GM13976 (cell line): ENCODE measurements around the gene HOXA5.

ENCODE experiments used
- DNase-seq: peaks from one replicate; pipeline ENCODE4 v3.0.0; 2012; ENCODE audit warnings: low spot score
- in situ Hi-C: fragments of 300-500 bp; cut with MboI; formaldehyde crosslinking; loops from one replicate; pipeline ENCODE4 v1.12.0; 2022; ENCODE audit warnings: low sequenced_read_pairs, mixed read lengths, inconsistent platforms; ENCODE audit not compliant: unreplicated experiment
- TF ChIP-seq, protein P1 (sequence below): IDR thresholded peaks from 2 replicates; pipeline ENCODE4 v1.5.1; 2012; ENCODE audit warnings: borderline replicate concordance, mild to moderate bottlenecking; ENCODE audit not compliant: insufficient read depth; ENCODE audit errors: extremely low read depth, missing control alignments, control extremely low read depth

Gene HOXA5

DNA sequence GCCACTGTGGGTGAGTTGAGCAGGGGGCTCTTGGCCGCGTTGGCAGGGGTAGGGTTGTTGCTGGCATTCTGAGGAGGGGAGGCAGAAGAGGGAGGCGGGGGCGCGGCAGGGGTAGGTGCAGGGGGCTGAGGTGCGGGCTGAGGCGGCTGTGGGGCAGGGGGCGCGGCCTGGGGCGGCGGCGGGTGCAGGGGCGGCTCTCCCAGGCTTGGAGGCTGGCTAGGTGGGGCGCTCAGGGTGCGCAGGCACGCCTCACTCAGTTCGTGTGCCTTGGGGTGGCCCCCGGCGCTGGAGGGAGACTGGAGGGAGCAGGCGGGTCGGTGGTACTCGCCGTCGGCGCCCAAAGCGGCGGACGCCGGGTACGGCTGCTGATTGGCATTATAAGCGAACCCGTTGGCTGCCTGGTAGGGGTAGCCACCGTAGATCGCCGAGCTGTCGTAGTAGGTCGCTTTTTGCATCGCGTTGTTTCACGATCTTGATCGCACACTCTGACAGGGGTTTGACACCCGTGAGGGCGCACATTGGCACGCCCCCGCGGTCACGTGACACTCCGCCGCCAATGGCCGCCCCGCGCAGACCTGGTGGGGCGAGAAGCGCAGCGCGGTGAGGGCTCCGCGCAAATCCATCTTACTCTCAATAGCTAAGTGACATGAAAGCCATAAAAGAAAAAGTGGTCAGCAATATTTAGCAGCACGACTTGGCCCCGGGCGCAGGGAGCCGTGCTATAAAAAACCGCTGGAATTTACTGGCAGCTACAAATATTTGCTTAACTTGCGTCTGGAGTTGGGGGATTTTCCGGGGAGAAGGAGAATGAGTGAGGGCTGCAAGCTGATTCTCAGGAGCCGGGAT lies 33.1 kb downstream of the HOXA5 start:
- no peak for DNase-seq
- TF ChIP-seq, protein P1, sequence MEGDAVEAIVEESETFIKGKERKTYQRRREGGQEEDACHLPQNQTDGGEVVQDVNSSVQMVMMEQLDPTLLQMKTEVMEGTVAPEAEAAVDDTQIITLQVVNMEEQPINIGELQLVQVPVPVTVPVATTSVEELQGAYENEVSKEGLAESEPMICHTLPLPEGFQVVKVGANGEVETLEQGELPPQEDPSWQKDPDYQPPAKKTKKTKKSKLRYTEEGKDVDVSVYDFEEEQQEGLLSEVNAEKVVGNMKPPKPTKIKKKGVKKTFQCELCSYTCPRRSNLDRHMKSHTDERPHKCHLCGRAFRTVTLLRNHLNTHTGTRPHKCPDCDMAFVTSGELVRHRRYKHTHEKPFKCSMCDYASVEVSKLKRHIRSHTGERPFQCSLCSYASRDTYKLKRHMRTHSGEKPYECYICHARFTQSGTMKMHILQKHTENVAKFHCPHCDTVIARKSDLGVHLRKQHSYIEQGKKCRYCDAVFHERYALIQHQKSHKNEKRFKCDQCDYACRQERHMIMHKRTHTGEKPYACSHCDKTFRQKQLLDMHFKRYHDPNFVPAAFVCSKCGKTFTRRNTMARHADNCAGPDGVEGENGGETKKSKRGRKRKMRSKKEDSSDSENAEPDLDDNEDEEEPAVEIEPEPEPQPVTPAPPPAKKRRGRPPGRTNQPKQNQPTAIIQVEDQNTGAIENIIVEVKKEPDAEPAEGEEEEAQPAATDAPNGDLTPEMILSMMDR, result no peak
- in situ Hi-C loops, result no loop called here

DNA sequence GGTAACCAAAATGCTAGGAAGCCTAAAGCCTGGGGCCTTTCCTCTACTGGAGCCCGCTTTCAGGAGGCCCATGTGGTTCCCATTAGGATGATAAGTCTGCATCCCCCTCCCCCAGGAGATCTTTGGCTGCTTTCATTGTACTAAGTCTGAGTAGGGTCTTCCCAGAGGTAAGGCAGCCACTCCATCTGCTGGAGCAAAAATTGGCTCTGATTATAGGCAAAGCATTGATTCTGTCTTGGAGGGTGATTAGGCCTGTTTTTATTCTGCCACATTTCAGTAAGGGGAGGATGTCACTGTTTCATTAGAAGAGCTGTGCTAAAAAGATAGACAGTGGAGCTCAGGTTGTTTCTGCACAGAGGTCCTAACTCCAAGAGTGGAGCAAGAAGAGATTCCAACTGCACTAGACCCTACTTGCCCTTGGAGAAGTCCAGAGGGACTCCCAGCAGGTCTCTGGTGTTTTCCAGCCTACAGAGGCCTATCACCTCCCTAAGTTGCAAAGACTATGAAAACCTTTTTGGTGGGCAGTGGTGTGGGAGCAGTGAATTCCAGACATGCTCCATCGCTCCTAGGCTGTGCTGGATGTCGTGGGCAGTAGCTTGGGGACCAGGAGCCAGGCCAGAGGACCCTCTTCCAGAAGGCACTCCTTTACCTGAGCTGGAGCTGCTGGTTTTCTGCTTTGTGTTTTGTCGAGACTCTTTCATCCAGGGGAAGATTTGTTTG lies 33.9 kb downstream of the HOXA5 start:
- DNase-seq, result no peak
- in situ Hi-C loops, result no loop called here
- TF ChIP-seq, protein P1, result no peak

DNA sequence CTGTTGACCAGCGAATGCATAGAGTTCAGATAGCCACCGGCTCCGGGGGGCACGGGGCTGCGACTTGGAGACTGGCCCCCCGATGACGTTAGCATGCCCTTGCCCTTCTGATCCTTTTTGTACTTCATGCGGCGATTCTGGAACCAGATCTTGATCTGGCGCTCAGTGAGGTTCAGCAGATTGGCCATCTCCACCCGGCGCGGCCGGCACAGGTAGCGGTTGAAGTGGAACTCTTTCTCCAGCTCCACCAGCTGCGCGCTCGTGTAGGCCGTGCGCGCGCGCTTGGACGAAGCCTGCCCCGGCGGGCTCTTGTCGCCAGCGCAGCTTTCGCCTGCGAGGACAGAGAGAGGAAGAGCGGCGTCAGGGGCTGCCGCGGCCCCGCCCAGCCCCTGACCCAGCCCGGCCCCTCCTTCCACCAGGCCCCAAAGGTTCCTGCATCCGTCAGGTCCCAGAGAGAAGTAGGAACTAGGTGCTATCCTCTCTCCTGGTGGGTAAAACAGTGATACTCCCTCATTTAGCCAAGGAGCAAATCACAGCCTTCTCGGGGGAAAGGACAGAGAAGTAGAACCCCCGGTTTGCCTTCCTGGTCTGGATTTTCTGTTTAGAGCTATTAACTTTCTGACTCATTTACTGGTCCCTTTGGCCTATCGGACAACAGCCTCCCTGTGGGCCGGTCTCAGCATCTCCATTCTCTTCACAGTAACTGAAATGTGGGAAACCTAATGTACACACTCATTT lies 34.9 kb downstream of the HOXA5 start:
- DNase-seq, result no peak
- in situ Hi-C loops, result no loop called here
- TF ChIP-seq, protein P1, result no peak

DNA sequence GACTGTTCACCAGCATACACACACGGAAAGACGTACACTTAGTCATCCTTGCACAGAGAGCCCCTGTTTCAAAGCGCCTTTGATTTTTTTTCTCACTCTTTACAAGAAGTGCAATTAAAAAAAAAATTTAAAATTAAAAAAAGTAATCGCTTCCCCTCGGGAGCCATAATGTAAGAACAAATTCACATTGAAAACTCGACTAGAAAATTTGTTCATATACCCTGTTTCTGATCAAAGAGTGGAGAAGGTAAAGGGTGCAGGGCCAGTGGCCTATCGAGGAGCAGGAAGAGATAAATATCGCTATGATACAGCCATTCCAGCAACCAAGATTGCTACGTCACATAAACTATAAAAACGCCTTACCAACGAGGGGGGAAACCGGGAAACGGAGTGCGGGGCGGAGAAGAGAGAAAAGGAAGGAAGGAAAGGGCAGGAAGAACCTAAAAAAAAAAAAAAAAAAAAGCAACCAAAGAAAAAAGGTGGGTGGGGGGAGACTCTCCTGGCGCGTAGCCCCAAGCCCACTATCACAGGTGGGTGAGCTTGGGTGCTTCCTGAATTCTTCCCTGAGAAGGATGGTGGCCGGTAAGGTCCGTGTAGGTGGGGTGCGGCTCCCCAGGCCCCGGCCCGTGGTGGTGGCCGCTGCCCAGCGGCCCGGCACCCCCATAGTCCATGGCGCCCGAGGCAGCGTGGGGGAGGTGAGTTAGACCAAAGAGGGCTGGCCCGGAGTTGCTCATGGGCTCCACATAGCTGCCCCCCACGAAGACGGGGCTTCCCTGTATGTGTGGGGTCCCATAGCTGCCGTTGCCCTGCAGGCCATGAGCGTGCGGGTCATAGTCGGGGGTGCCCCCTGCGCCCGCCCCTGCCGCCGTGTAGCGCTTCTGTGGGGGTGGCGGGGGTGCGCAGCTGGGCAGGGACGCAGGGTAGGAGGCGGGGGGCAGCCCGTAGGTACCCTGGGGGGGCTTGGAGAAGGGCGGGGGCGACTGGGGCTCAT lies 35.8 kb downstream of the HOXA5 start:
- in situ Hi-C loops, result no loop called here
- TF ChIP-seq, protein P1, result no peak
- no peak for DNase-seq

DNA sequence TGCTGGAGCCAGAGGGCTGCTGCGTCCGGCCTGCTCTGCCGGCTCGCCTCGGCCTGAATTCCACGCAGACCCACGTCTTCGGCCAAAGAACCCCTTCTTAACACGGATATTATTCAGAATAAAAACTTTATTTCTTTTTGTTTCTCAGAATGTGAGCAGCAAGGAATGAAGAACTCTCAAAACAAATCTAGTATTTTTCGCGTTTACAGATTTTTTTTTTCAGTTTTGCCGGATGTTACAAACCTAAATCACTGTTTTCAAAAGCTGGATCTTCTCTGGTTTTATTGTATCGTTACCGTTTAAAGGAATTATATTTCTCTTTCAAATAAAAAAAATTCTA lies 36.6 kb downstream of the HOXA5 start:
- in situ Hi-C loops, result no loop called here
- DNase-seq, result no peak
- TF ChIP-seq, protein P1, result no peak
